Retina (tissue), 1 donor: ENCODE results near the gene TUBB4B.

Experiments used
- DNase-seq: peaks from one replicate; pipeline ENCODE4 v3.0.0-alpha.2; 2016

TUBB4B gene

DNA sequence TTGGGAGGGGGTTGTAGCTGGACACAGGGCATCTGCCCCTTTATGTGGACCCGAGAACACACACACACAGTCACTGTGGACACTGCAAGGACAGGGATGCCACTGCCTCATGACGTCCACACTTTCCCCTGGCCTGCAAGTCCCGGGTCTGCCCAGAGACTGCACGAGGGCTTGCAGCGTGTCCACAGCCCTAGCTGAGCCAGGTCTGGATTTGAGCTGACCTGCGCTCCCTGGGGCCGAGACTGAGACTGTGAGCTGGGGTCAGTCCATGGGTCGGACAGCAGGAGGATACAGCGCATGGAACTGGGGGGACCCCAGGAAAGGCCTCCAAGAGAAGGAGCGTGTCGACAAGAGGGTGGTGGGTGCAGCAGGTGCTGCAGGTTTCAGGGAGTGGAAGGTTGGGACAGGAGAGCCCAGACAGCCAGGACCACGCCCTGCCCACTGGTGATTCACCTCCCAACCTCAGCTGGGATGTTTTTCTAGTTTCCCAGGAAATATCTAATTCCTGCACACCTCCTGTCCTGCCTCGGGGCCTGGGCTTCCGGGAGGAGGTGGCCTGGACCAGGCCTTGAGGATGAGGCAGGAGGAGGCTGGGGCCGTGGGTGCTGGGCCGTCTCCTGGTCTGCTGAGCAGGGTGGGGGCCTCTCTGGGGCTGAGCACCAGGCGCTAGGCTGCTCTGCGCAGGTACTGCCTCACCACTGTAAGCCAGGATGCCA, 14.6 kb upstream of the TUBB4B start:
- DNase-seq, result no peak

DNA sequence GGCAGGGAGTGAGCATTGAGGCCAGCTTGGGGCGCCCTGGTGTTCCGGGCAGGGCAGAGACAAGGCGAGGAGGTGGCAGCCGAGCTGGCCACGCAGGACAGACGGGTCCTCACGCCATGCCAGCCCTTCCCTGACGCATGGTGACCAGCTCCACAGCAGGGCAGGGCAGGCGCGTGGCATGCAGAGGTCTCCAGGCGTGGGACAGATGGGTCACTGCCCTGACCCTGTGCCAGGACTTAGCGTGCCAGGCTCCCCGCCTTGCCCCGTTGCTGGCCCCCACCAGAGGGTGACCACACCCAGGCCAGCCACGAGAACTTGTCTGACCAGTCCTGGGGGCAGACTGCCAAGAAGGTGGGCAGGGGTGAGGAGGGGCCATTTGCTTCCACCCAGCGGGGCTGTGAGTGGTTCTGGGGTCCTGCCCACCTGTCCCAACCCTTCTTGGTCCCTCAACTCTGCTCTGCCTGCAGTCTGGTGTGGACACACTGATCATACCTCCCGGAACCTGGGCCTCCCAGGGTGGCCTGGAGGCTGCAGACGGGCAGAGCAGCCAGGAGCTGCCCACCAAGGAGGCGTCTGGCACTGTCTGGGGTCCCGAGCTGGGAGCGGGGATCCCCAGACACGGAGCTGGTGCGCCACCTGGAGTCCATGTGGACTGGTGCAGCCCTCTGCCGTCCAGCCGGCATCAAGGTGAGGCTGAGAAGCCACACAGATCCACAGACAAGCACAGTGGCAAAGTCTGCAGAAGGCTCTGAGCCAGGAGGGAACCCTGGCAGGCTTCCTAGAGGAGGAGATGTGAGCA, 13.8 kb upstream of the TUBB4B start, which contains the start of gene RNF224:
RNF224 (plus strand) TSS at position 449 of the 799 bp plus-strand sequence. CDS start 834 bp downstream, outside the sequence.
- peak; percentile 84 for DNase-seq

DNA sequence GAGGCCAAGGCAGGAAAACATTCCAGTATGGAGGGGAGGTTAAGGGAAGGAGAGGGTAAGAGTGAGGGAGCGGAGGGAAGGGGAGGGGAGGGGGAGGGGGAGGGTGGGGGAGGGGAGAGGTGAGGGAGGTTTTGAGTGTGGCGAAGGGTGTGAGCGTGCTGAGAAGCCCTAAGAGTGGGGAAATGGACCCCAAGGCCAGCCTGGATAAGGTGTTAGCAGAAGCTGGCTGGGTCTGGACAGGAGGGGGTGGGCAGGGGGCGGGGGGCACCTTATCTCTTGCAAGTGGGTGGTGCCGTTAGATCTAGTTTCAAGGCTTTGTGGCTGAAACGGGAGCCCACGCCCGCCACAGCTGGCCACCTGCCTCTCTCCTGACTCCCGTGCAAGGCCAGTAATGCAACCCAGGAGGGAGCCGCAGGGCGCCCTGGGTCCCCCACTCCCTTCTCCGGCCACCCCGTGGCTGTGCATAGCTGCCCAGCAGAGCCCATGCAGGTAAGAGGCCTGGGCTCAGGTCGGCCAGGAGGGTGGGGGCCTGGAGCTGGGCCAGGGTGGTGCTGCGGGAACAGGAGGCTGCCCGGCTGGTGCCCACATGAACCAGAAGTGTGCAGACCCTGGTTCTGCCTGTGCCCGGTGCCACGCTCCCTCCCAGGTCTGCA, 13.1 kb upstream of the TUBB4B start:
- no peak for DNase-seq

DNA sequence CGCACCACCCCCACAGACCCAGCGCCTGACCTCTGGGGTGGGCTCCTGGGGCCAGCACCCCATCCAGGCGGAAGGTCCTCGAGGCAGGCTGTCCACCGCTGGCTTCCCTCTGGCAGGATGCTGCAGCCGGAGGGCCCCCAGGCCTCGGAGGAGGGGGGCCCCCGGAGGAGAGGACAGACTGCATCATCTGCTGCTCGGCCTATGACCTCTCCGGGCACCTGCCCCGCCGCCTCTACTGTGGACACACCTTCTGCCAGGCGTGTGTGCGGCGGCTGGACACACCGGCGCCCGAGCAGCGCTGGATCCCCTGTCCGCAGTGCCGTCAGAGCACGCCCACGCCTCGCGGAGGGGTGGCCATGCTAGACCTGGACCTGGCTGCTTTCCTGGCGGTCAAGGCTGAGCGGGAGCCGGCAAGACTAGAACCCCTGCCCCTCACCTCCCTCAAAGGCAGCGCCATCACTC, 12.6 kb upstream of the TUBB4B start:
- no peak for DNase-seq

DNA sequence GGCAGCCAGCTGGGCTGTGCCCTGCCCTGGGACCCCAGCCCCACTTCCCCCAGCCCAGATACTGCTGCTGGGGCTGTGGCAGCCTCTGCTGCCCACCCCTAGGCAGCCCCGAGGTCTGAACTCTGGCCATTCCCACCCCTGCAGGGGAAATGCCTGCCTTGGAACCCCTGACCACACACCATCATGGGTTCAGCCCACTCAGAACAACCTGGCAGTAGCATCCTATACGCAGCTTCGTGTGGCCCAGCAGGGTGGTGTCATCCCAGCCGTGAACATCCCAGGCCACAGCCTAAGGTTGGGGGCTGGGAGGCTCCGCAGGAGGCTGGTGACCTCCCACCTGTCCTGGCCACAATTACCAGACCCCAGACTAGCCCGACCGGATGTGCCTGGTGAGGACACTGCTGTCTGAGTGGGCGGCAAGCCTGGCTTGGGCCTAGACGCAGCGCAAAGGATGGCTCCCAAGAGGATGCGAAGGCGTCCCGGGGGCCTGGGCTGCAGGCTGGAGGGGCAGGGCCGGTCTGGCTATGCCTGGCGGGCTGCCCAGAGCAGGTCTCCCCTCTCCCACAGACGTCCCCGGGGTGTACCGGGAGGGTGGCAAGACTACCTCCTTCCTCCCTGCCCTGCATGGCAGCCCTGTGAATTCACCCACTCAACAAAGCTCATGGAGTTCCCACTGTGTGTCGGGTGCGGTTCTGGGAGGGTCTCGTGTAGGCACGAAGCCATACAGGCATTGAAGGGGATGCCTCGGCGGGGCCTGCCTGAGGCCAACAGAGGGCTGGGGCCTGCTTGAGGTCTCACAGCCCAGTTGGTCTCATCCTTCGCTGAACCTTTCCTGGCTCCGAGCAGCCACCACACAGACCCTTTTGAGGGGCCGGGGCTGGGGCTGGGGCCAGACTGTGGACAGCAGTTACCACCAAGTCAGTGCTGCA, 11.9 kb upstream of the TUBB4B start:
- no peak for DNase-seq

DNA sequence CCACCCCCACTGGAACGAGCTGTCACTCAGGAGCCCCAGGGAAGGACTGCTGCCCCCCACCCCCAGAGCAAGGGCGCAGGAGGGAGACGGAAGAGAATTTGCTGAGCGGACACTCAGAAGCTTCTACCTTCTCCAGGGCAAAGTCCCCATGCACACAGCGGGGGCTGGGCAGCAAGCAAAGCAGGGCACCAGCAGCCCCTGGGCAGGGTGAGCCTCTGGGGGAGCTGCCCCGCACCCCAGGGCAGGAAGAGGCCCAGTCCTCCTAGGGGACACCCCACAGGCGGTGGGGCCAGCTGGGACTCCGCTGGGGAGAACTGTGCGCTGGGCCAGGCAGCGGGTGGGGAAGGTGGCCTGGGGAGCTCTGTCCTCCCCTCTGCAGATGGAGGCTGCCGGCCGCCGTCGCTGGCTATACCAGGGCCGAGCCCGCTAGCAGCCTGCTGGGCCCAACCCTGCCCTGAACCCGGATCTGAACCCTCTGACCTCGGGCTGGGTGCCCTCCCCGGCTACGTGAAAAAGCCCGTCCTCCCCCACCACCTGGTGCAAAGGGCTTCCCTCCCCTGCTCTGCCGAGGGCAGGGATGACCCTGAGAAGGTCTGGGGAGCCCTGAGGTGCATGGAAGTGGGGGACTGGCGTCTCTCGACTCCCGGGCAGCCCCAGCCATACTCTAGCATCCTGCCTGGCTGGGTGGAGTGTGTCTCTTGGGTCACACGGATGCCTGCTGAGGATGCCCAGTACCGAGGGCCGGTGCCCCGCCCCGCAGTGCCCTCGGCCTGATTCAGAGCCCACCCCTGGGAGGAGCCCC, 11.0 kb upstream of the TUBB4B start:
- no peak for DNase-seq

DNA sequence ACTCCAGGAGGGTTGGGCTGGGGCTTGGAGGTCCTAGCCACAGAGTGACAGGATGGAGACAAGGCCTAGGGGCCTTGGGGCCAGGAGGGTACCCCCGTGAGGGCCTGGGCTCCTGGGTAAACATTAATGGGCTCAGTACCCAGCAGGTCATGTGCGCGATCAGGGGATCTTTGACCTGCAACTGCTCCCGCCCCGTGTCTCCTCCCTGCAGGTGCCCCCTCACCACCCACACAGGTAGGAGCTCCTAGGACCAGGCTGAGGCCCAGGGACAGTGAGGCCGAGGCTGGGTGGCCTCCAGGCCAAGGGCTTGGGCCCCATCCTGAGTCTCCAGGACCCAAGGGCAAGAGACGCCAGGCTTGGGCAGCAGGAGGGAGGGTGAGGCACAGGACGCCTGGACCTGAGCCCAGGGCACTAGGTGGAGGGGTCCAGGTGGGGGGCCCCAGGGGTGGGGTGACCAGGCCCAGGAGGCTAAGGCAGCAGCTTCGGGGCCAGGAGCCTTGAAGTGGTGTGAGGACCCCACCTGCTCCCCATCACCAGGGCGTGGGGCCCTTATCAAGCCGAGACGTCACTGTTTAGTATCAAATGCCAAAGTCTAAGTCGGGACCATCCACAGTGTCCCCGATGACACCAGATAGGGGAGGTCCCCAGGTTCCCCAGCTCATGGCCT, 10.2 kb upstream of the TUBB4B start, which contains the start of gene SLC34A3:
SLC34A3 (plus strand) TSS at position 197 of the 667 bp plus-strand sequence. CDS start 802 bp downstream, outside the sequence.
- no peak for DNase-seq

DNA sequence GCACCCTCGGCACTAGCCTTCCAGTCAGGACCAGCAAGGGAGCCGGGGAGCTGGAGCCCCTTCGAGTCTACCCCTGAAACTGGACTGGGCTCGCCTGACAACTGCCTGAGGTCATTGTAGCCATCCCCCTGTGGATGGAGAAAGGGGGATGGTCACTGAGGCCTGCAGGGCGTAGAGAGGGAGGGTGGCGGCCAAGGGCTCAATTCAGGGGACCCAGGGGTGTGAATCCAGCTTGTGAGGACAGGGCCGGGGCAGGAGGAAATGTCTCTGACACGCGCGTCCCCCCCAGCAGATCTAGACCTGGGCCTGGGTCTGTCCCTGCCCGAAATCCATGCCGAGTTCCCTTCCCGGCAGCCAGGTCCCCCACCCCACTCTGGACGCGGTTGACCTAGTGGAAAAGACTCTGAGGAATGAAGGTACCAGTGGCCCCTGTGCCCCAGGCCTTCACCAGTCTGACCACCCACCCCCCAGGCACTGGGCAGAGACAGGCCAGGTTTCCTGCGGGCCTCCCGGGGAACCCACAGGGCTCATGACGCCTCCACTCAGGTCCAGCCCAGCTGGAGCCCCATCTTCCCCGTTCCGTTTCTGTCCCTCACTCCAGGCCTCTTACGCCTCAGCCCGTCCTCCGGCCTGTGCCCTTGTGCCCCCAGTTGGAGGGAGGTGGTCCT, 9.6 kb upstream of the TUBB4B start:
- no peak for DNase-seq

DNA sequence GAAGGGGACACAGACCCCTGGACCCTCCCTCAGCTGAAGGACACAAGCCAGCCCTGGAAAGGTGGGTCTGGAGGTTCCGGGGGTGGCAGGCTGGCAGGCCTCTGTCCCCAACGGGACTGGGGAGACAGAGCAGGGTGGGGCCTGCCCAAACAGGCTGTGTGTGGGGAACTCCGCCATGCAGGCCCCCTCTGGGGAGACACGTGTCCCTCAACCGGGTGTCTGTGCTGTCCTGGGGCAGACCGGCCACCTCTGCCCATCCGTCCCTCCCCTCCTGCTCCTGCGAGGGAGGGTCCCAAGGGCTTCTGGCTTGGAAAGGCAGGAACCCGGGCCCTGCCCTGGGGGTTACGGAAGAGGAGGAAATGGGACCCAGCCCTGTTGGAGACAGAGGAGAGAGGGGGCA, 9.0 kb upstream of the TUBB4B start:
- DNase-seq, result no peak

DNA sequence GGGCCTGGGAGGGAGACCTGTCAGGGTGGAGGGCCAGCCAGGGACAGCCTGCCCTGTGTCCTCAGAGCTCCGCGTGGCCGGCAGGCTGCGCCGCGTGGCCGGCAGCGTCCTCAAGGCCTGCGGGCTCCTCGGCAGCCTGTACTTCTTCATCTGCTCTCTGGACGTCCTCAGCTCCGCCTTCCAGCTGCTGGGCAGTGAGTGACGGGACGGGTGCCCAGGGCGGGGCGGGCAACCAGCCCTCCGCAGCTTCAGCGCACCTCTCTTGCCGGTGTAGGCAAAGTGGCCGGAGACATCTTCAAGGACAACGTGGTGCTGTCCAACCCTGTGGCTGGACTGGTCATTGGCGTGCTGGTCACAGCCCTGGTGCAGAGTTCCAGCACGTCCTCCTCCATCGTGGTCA, 8.6 kb upstream of the TUBB4B start:
- no peak for DNase-seq

DNA sequence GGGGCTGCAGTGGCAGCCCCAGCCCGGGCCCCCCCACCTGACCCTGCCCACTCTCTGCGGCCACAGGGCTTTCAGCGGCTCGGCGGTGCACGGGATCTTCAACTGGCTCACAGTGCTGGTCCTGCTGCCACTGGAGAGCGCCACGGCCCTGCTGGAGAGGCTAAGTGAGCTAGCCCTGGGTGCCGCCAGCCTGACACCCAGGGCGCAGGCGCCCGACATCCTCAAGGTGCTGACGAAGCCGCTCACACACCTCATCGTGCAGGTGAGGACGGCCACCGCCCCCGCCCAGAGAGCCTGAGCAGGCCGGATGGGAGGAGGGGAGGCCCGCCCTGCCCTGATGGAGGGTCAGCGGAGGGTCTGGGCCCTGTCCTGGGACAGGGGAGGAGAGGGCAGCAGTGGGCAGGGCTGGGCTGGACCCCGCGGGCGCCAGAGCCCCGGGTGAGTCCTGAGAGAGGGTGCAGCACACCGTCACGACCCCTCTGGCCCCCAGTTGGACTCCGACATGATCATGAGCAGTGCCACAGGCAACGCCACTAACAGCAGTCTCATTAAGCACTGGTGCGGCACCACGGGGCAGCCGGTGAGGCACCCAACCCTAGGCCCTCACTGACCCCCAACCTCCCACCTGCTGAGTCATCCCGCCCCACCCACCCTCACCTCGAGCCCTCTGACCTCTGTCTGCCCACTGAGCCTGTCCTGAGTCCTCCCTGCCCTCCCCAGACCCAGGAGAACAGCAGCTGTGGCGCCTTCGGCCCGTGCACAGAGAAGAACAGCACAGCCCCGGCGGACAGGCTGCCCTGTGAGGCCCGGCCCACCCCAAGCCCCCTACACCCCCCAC, 7.7 kb upstream of the TUBB4B start:
- DNase-seq, result no peak

DNA sequence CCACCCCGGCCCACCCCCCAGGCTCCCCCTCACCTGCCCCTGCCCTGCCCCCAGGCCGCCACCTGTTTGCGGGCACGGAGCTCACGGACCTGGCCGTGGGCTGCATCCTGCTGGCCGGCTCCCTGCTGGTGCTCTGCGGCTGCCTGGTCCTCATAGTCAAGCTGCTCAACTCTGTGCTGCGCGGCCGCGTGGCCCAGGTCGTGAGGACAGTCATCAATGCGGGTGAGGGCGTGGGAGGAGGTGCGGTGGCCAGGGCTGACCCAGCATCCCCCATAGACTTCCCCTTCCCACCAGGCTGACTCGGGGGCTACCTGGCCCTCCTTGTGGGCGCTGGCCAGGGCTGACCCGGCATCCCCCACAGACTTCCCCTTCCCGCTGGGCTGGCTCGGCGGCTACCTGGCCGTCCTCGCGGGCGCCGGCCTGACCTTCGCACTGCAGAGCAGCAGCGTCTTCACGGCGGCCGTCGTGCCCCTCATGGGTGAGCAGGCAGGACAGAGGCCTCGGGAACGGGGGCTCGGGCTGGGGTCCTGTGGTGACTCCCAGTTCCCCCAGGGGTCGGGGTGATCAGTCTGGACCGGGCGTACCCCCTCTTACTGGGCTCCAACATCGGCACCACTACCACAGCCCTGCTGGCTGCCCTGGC, 6.9 kb upstream of the TUBB4B start:
- DNase-seq, result no peak

DNA sequence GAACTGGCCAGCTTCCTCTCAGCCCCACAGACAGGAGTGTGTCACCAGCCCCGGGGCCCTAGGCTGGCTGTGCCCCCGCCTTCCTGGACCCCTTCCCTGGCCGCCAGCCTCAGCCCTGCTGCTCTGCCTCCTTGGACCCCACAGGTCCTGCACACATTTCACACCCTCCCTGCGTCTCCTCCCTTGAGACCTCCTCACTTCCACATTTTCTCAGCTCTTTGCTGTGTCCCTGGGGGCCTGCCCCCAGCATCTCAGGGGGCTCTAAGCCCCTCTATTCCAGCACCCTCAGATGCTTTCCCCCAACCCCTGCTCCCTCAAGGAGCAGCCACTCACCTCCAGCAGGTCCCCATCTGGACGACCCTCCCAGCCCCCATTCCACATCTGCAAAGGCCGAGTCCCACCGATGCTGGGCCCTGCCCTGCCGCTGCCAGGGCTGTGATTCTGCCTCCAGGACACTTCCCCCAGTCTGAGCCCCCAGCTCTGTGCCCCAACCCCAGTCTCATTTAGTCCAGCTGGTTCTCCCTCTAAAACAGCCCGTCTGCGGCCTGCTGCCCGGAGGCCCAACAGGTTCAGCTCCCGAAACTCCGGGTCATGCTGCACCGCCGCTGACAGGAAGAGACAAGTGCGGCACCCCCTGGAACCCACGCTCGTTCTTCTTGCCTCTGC, 6.2 kb upstream of the TUBB4B start:
- no peak for DNase-seq

DNA sequence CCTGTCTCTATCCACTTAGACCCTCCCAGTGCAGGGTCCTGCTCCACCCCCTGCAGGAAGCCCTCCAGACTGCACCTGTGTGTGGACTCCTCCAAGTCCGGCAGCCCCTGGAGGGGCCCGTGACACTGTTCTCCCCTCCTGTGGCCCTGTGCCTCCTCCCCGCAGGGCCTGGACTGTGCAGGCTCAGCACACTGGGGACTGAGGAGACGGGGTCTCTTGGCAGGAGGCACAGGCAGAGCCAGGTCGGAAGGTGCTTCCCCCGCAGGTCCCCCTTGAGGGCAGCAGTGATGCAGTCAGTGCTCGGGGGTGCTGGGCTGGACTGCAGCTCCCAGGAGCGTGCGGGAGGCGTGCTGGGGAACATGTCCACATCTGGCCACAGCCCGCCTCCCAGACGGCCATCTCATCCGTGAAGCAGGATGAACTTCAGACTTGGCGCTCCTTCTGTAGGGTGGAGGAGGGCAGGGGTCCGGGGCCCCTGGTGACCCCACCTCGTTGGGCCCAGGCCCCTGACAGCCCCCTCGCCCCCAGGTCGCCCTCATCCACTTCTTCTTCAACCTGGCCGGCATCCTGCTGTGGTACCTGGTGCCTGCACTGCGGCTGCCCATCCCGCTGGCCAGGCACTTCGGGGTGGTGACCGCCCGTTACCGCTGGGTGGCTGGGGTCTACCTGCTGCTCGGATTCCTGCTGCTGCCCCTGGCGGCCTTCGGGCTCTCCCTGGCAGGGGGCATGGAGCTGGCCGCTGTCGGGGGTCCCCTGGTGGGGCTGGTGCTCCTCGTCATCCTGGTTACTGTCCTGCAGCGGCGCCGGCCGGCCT, 5.5 kb upstream of the TUBB4B start:
- no peak for DNase-seq

DNA sequence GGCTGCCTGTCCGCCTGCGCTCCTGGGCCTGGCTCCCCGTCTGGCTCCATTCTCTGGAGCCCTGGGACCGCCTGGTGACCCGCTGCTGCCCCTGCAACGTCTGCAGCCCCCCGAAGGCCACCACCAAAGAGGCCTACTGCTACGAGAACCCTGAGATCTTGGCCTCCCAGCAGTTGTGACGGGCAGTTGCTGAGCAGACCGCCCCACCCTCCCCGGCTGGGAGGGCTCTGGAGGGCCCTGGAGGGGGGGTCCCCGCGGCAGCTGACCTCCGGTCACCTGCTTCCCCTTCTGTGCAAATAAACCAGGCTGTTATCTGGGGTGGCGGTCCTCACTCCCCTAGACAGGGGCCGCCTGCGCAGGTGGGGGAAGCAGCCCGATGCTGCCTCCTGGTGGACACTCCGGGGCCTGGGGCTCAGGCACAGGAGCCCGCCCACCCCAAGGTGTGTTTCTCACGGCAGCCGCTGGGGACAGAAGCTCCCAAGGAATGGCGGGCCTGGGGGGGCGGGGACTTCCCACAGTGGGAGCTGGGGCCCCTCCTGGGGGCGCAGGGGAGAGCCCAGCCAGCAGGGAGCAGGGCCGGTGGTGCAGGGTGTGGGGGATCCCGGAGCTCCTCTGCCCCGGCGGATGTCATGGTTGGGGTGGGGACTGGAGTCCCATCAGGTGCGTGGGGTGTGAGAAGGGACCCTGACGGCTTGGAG, 4.7 kb upstream of the TUBB4B start:
- DNase-seq, result peak; percentile 93

DNA sequence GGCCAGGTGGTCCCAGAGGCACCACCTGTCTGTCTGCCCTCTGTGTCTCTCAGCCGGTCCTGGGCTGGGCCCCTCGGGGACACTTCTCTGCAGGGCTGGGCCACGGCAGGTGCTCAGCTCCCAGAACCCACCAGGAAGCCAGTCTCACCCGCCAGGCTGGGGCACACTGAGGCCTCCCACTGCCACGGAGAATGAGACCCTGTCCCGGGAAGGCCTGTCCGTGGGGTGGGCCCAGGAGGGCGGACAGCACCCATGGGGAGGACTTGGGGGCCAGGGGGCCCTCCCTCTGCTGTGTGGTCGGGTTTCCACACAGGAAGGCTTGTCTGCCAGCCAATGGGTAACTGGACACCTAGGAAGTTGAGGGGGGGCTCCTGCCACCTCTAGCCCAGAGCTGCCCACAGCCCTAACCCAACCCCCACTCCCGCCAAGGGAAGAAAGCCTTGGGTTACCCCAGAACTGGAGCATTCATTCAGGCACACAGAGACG, 4.1 kb upstream of the TUBB4B start:
- no peak for DNase-seq
